Natural killer cell (primary cell): ENCODE data around the gene QSOX1. TPM values are rescaled to one million over a fixed set of nuclear protein-coding genes. Genes with fewer than 3 reads are reported as not detected.

Source experiments
- ATAC-seq, 3 donors: fragments of 150-1000 bp in 2 of 3; fragments of 200-7000 bp in 1 of 3; cut with Tn5 transposase; 1 replicate in 1 of 3; 2 replicates in 2 of 3; pipeline ENCODE4 v1.10.0; 2021; ENCODE audit warnings: mild to moderate bottlenecking in 2 of 3, moderate library complexity in 2 of 3
- DNase-seq, 2 donors: peaks; one replicate each; pipeline versions ENCODE4 v3.0.0 to v3.0.0-alpha.2; 2013 to 2021; ENCODE audit warnings: mixed read lengths in 1 of 2
- H3K27ac ChIP-seq: one replicate; pipeline ENCODE4 v1.5.1; 2013; ENCODE audit warnings: mild to moderate bottlenecking, low read length
- H3K27me3 ChIP-seq: one replicate; pipeline ENCODE4 v1.6.1; 2013; ENCODE audit warnings: low read length; ENCODE audit not compliant: control insufficient read depth, insufficient read depth
- H3K36me3 ChIP-seq: one replicate; pipeline ENCODE4 v1.6.1; 2013; ENCODE audit warnings: low read length; ENCODE audit not compliant: control insufficient read depth, insufficient read depth
- H3K4me1 ChIP-seq: one replicate; pipeline ENCODE4 v1.6.1; 2013; ENCODE audit warnings: low read length; ENCODE audit not compliant: control insufficient read depth, insufficient read depth
- H3K4me3 ChIP-seq: one replicate; pipeline ENCODE4 v1.5.1; 2013; ENCODE audit warnings: low read length
- H3K9me3 ChIP-seq: one replicate; pipeline ENCODE4 v1.6.1; 2013; ENCODE audit warnings: low read length; ENCODE audit not compliant: control insufficient read depth, insufficient read depth
- H3K27ac Mint-ChIP-seq, 2 donors: one replicate each; pipeline ENCODE4 v1.8.0; 2022; ENCODE audit warnings: mild to moderate bottlenecking in 2 of 2, mixed read lengths in 2 of 2, moderate library complexity in 1 of 2
- H3K27me3 Mint-ChIP-seq, 2 donors: one replicate each; pipeline ENCODE4 v1.8.0; 2022; ENCODE audit warnings: low read depth in 2 of 2, mixed read lengths in 2 of 2
- H3K36me3 Mint-ChIP-seq: one replicate; pipeline ENCODE4 v1.8.0; 2022; ENCODE audit warnings: mixed read lengths
- H3K4me1 Mint-ChIP-seq, 2 donors: one replicate each; pipeline ENCODE4 v1.8.0; 2022; ENCODE audit warnings: mixed read lengths in 2 of 2
- H3K4me3 Mint-ChIP-seq: one replicate; pipeline ENCODE4 v1.8.0; 2022; ENCODE audit warnings: mild to moderate bottlenecking, moderate library complexity, mixed read lengths
- H3K9me3 Mint-ChIP-seq, 2 donors: one replicate each; pipeline ENCODE4 v1.8.0; 2022; ENCODE audit warnings: mixed read lengths in 2 of 2
- CTCF ChIP-seq: fragments of 200-600 bp; IDR thresholded peaks from one replicate; pipeline ENCODE4 v1.8.0; 2022; ENCODE audit warnings: antibody characterized with exemption
- WGBS: methylation state at CpG from one replicate; pipeline ENCODE4 v1.1.7; 2013; ENCODE audit warnings: missing lambda C conversion rate; ENCODE audit not compliant: insufficient coverage; 5-methylcytosine and 5-hydroxymethylcytosine counted together
- intact Hi-C: fragments of 100-400 bp; cut with micrococcal nuclease; formaldehyde crosslinking; loops from one replicate; pipeline ENCODE4 v1.14.2; 2022
- total RNA-seq, 4 donors: library from RNA; stranded (reverse); fragments of 120-200 nt in 1 of 4; gene quantifications; one replicate each; pipeline versions ENCODE4 v1.2.3 to v1.2.4, GENCODE V29; 2013 to 2022

The QSOX1 gene
- total RNA-seq, 3 donors from 2014 or later (not counting 1 experiment from before 2014, with no cell fraction given): 31.0 to 42.7 (median 38.2) TPM

GRCh38 chr1:180215856-180216625 is 61.4 kb downstream of the QSOX1 start:
- Mint-ChIP-seq H3K9me3 (no peaks in the 10 kb centered on the region), H3K27me3 (peaks cover 7 to 14% of the 10 kb centered on the region in 2 donors), H3K4me1 (peaks cover 10% of the 10 kb centered on the region in 2 donors), H3K36me3 (no peaks in the 10 kb centered on the region), H3K4me3 (no peak overlapping the region), H3K27ac (no peak overlapping the region)
- DNase-seq (no peak), ATAC-seq (no peak)
- intact Hi-C loops: no loop called here
- WGBS: 95% methylated on average over 22 of the region's 22 CpGs
- TF ChIP-seq CTCF: no peak
- no peak overlapping the region for H3K27ac ChIP-seq
- peaks cover 7% of the 10 kb centered on the region for H3K4me1 ChIP-seq
- no peak overlapping the region for H3K4me3 ChIP-seq
- no peaks in the 10 kb centered on the region for H3K36me3 ChIP-seq
- no peaks in the 10 kb centered on the region for H3K9me3 ChIP-seq
- H3K27me3 ChIP-seq: no peaks in the 10 kb centered on the region

DNA sequence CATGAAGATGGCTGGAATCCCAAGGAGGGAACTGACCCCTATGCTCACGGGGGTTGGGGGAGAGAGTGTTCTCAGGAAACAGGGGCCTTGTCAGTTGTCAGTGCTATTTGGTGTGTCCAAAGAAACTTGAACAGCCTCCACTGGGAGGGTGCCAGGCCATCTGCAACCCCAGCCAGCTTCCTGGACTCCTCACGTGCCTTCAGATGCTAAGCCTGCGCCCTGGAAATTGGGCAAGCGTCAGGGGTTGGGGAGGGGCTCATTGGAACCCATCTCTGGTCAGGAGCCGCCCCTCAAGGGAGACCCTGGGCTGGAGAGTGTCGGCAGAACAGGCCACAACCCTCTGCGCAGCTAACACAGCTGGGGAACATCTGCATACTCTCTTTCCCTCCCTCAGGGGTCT is 62.3 kb downstream of the QSOX1 start:
- no peak for DNase-seq
- H3K4me1 Mint-ChIP-seq: peaks cover 10% of the 10 kb centered on the region in 2 donors
- H3K4me3 Mint-ChIP-seq: no peak overlapping the region
- no peaks in the 10 kb centered on the region for H3K9me3 Mint-ChIP-seq
- 89% methylated on average over 7 of the region's 7 CpGs for WGBS
- peaks cover 6 to 9% of the 10 kb centered on the region in 2 donors for H3K27me3 Mint-ChIP-seq
- Histone ChIP-seq H3K9me3 (no peaks in the 10 kb centered on the region), H3K4me1 (peaks cover 7% of the 10 kb centered on the region), H3K4me3 (no peak overlapping the region), H3K27me3 (no peaks in the 10 kb centered on the region), H3K27ac (no peak overlapping the region), H3K36me3 (no peaks in the 10 kb centered on the region)
- intact Hi-C loops: no loop called here
- H3K36me3 Mint-ChIP-seq: no peaks in the 10 kb centered on the region
- no peak overlapping the region for H3K27ac Mint-ChIP-seq
- TF ChIP-seq CTCF: no peak
- no peak for ATAC-seq

DNA sequence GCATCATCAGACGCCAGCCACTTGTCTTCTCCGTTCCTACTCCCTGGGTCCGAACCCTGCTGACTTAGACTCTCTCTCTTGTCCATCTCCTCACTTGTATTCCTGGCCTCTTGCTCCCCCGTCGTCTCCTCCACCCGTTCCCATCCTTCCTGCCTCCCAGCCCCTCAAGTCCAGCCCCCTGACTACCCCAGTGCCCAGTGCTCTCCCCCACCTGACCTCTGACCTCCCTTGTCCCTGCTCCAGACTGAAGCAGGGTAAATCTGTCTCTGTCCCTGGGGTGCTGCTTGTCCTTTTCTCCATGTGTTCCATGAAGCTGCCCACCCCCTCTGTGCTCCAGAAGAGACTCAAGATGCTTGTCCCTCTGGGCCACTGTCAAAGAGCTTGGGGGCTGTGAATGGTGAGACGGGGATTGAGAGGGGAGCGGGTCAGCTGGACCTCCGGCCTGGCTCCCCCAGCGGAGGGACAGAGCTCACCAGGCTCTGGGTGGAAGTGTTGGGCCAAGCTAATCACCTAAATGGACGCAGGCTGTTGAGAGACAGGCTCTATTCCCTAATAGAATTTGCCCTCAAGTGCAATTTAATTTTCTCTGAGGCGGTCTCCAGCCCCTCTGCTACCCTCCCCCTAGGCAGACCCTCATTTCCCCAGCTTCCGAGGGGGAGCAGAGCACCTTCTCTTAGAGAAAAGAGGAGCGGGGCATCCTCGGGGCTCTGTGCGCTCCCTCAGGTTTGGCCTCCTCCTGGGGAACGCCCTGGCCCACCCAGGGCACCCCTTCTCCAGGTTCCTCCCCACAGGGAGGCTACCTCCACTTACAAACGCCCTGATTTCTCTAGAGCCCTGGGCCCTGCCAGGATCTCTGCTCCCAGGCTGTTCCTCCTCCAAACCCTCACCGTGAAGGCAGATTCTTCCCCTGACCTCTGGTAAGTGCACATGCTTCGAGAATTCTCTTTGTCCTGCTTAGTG is 64.4 kb downstream of the QSOX1 start:
- no peak overlapping the region for H3K27ac ChIP-seq
- ATAC-seq (no peak), DNase-seq (no peak)
- no peaks in the 10 kb centered on the region for H3K4me1 ChIP-seq
- Mint-ChIP-seq H3K27me3 (peaks cover 18 to 26% of the 10 kb centered on the region in 2 donors), H3K27ac (no peak overlapping the region), H3K4me1 (no peaks in the 10 kb centered on the region), H3K4me3 (no peak overlapping the region), H3K36me3 (no peaks in the 10 kb centered on the region), H3K9me3 (no peaks in the 10 kb centered on the region)
- no peaks in the 10 kb centered on the region for H3K9me3 ChIP-seq
- no peak overlapping the region for H3K4me3 ChIP-seq
- TF ChIP-seq CTCF: no peak
- peaks cover 3% of the 10 kb centered on the region for H3K27me3 ChIP-seq
- no peaks in the 10 kb centered on the region for H3K36me3 ChIP-seq
- intact Hi-C loops: no loop called here
- 91% methylated on average over 20 of the region's 20 CpGs for WGBS
